Left lung (tissue), 10 donors: ENCODE results near the gene MIER2. TPM values are rescaled to one million over a fixed set of nuclear protein-coding genes. Genes with fewer than 3 reads are reported as not detected.

Experiments
- ATAC-seq: fragments of 200-7000 bp; cut with Tn5 transposase; one replicate; pipeline ENCODE4 v1.9.1; 2020; ENCODE audit warnings: moderate library complexity
- DNase-seq, 4 donors: peaks; one replicate each; pipeline ENCODE4 v3.0.0-alpha.2; 2013 to 2020
- H3K27ac ChIP-seq, 2 donors: fragments of 200-600 bp; sonication (generic) in 1 of 2; one replicate each; pipeline versions ENCODE4 v1.5.0 to v1.8.0; 2020 to 2021
- H3K27me3 ChIP-seq, 2 donors: fragments of 200-600 bp; sonication (generic) in 1 of 2; one replicate each; pipeline versions ENCODE4 v1.5.0 to v1.8.0; 2020 to 2021
- H3K36me3 ChIP-seq, 2 donors: fragments of 200-600 bp; sonication (generic) in 1 of 2; one replicate each; pipeline versions ENCODE4 v1.5.0 to v1.8.0; 2020 to 2021
- H3K4me1 ChIP-seq, 2 donors: fragments of 200-600 bp; one replicate each; pipeline ENCODE4 v1.8.0; 2021
- H3K4me3 ChIP-seq, 2 donors: fragments of 200-600 bp; sonication (generic) in 1 of 2; one replicate each; pipeline versions ENCODE4 v1.5.0 to v1.8.0; 2020 to 2021; ENCODE audit warnings: mild to moderate bottlenecking in 1 of 2
- H3K9me3 ChIP-seq, 2 donors: fragments of 200-600 bp; sonication (generic) in 1 of 2; one replicate each; pipeline versions ENCODE4 v1.5.0 to v1.8.0; 2020 to 2021
- intact Hi-C, 2 donors: fragments of 100-400 bp; cut with DNase I; formaldehyde crosslinking; loops; one replicate each; pipeline versions ENCODE4 v1.11.2 to v1.14.2; 2022
- polyA plus RNA-seq, 6 donors: library from polyadenylated mRNA; unstranded; fragments of 120-200 nt; gene quantifications; one replicate each; pipeline ENCODE4 v1.2.1, GENCODE V29; 2013; ENCODE audit not compliant: insufficient read length in 6 of 6
- total RNA-seq, 2 donors: library from RNA; stranded (reverse); fragmentation: NEBNext Ultra II Directional; extraction: Animal tissue kit (Norgen Biotek cat#: 25700); gene quantifications; one replicate each; pipeline ENCODE4 v1.2.1, GENCODE V29; 2021
- TF ChIP-seq, protein P1 (sequence below), 2 donors: fragments of 200-600 bp; sonication (generic) in 1 of 2; IDR thresholded peaks; one replicate each; pipeline versions ENCODE4 v1.5.0 to v1.8.0; 2021; ENCODE audit warnings: antibody characterized with exemption in 2 of 2
- donor health status: DM: no; HTN: yes; CAD: no.
- donor health status: DM: no; HTN: no; CAD: no.

Gene MIER2
- total and polyA plus RNA-seq, 8 donors: 20.3 to 41.6 (median 26.8) TPM

- no peak for ATAC-seq
- intact Hi-C loops: no loop called here
- TF ChIP-seq, protein P1, sequence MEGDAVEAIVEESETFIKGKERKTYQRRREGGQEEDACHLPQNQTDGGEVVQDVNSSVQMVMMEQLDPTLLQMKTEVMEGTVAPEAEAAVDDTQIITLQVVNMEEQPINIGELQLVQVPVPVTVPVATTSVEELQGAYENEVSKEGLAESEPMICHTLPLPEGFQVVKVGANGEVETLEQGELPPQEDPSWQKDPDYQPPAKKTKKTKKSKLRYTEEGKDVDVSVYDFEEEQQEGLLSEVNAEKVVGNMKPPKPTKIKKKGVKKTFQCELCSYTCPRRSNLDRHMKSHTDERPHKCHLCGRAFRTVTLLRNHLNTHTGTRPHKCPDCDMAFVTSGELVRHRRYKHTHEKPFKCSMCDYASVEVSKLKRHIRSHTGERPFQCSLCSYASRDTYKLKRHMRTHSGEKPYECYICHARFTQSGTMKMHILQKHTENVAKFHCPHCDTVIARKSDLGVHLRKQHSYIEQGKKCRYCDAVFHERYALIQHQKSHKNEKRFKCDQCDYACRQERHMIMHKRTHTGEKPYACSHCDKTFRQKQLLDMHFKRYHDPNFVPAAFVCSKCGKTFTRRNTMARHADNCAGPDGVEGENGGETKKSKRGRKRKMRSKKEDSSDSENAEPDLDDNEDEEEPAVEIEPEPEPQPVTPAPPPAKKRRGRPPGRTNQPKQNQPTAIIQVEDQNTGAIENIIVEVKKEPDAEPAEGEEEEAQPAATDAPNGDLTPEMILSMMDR (IDR thresholded peaks at IDR 0.05): no peak
- H3K4me1 ChIP-seq: peaks cover 0 to 27% of the 10 kb centered on the region in 2 donors
- peaks cover 0 to 40% of the 10 kb centered on the region in 2 donors for H3K36me3 ChIP-seq
- no peak overlapping the region for H3K4me3 ChIP-seq
- H3K27me3 ChIP-seq: no peaks in the 10 kb centered on the region
- DNase-seq: no peak
- H3K9me3 ChIP-seq: peaks cover 0 to 8% of the 10 kb centered on the region in 2 donors
- H3K27ac ChIP-seq: no peak overlapping the region
Measured at GRCh38 chr19:335072-335471, 9.5 kb downstream of the MIER2 start.

GRCh38 chr19:334296-335071 is 10.1 kb downstream of the MIER2 start:
- ATAC-seq (no peak), DNase-seq (no peak)
- TF ChIP-seq, protein P1 (IDR thresholded peaks at IDR 0.05): no peak
- H3K27me3 ChIP-seq: no peaks in the 10 kb centered on the region
- H3K9me3 ChIP-seq: peaks cover 0 to 11% of the 10 kb centered on the region in 2 donors
- intact Hi-C loops: no loop called here
- H3K27ac ChIP-seq: no peak overlapping the region
- peaks cover 0 to 45% of the 10 kb centered on the region in 2 donors for H3K36me3 ChIP-seq
- peaks cover 0 to 27% of the 10 kb centered on the region in 2 donors for H3K4me1 ChIP-seq
- H3K4me3 ChIP-seq: no peak overlapping the region

DNA sequence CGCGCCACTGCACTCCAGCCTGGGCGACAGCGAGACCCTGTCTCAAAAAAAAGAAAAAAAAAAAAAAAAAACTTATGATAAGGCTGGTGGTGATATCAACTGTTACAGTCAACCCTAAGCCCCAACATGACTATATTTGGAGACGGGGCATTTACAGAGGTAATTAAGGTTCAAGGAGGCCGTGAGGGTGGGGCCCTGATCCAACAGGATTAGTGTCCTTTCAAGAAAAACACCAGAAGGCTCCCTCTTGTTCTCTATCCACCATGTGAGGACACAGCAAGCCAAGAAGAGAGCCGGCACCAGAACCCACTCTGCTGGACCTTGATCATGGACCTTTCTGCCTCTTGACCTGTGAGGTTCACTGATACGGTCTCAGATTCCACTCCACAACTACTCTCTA is 14.1 kb downstream of the MIER2 start:
- no peak overlapping the region for H3K27ac ChIP-seq
- TF ChIP-seq, protein P1 (IDR thresholded peaks at IDR 0.05): no peak
- H3K36me3 ChIP-seq: peaks cover 0 to 80% of the 10 kb centered on the region in 2 donors
- ATAC-seq (no peak), DNase-seq (no peak)
- intact Hi-C loops: no loop called here
- no peak overlapping the region for H3K4me3 ChIP-seq
- peaks cover 0 to 8% of the 10 kb centered on the region in 2 donors for H3K4me1 ChIP-seq
- H3K27me3 ChIP-seq: no peaks in the 10 kb centered on the region
- H3K9me3 ChIP-seq: peaks cover 0 to 29% of the 10 kb centered on the region in 2 donors

DNA sequence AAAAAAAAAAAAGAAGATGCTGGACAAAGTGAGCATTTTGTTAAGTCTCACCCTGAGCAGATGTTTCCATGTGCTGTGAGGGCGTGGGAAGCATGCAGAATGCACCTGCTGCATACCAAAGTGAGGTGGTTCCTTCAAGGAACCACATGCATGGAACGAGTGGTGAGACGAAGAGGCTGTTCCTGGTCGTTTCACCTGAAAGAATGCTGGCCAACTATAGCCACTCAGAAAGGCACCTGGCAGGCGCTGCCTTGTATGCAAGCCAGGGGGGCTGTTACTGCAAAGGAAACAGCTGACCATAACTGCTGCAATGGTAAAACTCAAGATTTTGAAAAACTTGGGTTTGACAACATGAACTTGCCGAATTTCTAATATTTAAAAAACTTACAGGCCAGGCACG is 14.7 kb downstream of the MIER2 start:
- TF ChIP-seq, protein P1 (IDR thresholded peaks at IDR 0.05): no peak
- Histone ChIP-seq H3K27ac (no peak overlapping the region), H3K36me3 (peaks cover 0 to 80% of the 10 kb centered on the region in 2 donors), H3K9me3 (peaks cover 0 to 29% of the 10 kb centered on the region in 2 donors), H3K4me3 (no peak overlapping the region), H3K27me3 (no peaks in the 10 kb centered on the region), H3K4me1 (peaks cover 0 to 1% of the 10 kb centered on the region in 2 donors)
- DNase-seq (no peak), ATAC-seq (no peak)
- intact Hi-C loops: no loop called here

DNA sequence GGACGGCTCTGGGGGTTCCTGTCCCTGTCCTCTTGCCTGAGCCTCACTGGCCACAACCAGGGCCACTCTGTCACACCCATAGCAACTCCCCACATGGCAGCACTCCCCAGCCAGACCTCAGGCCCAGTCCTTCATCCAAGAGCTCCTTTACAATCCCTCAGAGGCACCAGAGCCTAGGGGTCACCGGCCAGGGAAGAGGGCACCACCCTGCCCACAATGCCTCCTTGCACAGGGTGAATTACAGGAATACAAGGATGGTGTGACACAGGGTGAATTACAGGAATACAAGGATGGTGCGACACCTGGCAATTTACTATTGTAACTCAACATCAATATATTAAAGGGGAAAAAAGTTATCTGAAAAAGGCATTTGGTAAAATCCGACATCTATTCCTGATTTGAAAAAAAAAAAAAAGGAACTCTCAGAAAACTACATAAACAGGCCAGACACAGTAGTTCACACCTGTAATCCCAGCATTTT is 16.5 kb downstream of the MIER2 start:
- DNase-seq: no peak
- Histone ChIP-seq H3K27ac (no peak overlapping the region), H3K36me3 (peaks cover 0 to 81% of the 10 kb centered on the region in 2 donors), H3K4me1 (no peaks in the 10 kb centered on the region), H3K4me3 (no peak overlapping the region), H3K9me3 (peaks cover 0 to 29% of the 10 kb centered on the region in 2 donors), H3K27me3 (no peaks in the 10 kb centered on the region)
- TF ChIP-seq, protein P1 (IDR thresholded peaks at IDR 0.05): no peak
- ATAC-seq: no peak
- intact Hi-C loops: no loop called here
